GM19193 (cell line): ENCODE data around the gene NPPB.

ENCODE experiments used
- POLR2A ChIP-seq: IDR thresholded peaks from 4 replicates; pipeline ENCODE4 v1.6.1; 2011; ENCODE audit not compliant: insufficient read depth, insufficient read length; ENCODE audit errors: extremely low read depth

The NPPB gene

GRCh38 chr1:11831945-11832725 is 26.6 kb downstream of the NPPB start:
- no peak for TF ChIP-seq POLR2A

GRCh38 chr1:11828511-11828910 is 30.2 kb downstream of the NPPB start:
- no peak for TF ChIP-seq POLR2A

GRCh38 chr1:11826946-11827345 is 31.8 kb downstream of the NPPB start:
- TF ChIP-seq POLR2A: no peak

GRCh38 chr1:11825131-11825530 is 33.6 kb downstream of the NPPB start:
- TF ChIP-seq POLR2A: no peak

- TF ChIP-seq POLR2A: no peak
Observed at GRCh38 chr1:11823366-11824137, 35.2 kb downstream of the NPPB start.

- TF ChIP-seq POLR2A: no peak
Observed at GRCh38 chr1:11822091-11822490, 36.7 kb downstream of the NPPB start.

GRCh38 chr1:11817192-11817591 is 41.6 kb downstream of the NPPB start:
- TF ChIP-seq POLR2A: no peak

- no peak for TF ChIP-seq POLR2A
Observed at GRCh38 chr1:11813021-11813420, 45.7 kb downstream of the NPPB start.
